AG08395 (cell line): Measurements from ENCODE around the gene SLC66A1.

Source experiments
- DNase-seq: peaks from one replicate; pipeline ENCODE4 v3.0.0; 2012; ENCODE audit warnings: mixed read lengths, low spot score

The SLC66A1 gene

DNA sequence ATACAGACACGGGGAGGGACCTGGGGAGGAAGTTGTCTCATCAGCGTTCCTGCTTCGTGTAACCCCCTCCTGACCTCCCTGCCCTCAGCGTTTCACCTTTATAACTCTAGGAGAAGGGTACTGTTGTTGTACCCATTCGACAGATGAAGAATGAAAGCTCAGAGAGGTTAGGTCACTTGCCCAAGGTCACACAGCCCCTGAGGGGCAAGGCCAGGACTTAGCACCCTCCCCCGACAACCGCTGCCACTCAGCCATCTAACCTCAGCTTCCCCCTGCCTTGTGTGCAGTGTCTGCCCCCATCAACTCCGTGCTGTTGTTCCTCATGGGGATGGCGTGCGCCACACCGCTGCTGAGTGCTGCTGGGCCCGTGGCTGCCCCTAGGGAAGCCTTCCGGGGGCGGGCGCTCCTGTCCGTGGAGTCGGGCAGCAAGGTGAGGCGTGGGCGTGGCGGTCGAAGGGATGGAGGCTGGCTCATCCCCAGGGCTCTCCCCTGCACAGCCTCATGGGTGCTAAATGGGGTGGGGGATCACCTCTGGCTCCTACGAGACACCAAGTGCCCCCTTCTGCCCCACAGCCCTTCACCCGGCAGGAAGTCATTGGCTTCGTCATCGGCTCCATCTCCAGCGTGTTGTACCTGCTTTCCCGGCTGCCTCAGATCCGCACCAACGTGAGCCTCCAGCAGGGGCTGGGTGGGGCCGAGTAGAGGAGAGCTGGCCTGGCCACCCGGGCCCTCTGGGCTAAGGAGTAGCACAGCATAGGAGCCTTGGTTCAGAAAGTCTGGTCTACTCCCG is 14.0 kb downstream of the SLC66A1 start:
- no peak for DNase-seq

DNA sequence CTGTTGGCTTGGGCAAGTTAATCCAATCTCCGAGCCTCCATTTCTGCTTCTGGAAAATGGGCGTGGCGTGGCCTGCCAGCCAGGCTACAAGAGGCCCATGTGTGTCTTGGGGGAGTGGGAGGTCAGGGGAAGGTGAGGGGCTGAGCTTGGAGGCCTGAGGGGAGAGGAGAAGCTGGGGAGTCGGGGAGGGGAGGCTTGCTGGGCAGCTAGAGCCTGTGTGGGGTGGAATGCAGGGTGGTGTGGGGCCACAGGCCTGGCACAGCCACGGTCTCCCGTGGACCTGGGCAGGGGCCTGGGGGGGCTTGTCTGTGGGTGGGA is 14.6 kb downstream of the SLC66A1 start:
- no peak for DNase-seq

DNA sequence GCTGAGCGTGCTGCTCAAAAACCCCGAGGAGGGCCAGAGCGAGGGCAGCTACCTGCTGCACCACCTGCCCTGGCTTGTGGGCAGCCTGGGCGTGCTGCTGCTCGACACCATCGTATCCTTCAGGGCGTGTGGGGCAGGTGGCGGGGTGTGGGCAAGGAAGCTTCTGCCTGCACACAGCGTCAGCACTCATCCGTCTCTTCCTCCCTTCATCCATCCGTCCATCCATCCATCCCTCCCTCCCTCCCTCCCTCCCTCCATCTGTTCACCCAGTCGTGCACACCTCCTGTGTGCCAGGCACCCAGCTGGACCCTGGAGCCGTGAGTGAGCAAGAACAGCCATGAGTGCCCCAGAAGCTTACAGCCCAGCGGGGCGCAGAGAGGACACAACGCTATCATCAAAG is 15.2 kb downstream of the SLC66A1 start:
- DNase-seq = no peak

DNA sequence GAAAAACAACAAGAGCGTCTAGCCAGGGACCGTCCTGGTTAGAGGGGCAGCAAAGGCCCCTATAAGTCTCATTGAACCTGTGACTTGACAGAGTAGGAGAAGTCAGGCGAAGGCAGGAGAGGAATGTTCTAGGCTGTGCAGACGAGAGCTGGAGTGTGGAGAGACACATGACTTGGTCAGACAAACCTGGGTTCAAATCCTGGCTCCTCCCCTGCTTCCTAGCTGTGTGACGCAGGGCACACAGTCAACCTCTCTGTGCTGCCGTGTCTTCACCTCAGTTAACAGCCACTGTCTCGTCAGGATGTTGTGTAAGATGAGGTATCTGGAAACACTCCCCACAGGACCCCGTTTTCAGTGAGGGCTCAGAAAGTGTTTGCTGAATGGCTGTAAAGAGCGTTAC is 15.6 kb downstream of the SLC66A1 start:
- DNase-seq = no peak

DNA sequence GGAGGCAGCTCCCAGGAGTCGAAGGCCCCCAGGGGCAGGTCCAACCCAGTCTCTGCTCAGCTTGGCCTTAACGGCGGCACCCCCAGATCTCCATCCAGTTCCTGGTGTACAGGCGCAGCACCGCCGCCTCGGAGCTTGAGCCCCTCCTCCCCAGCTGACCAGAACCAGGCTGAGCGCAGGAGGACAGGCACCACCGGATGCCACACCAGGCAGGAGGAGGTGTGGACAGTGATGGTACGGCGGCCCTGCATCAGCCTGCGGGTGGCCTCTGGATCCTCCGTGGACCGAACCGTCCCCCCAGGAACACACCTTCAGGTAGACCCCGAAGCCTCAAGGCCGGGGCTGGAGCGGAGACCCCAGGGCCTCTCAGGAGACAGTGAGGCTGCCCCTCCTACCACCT is 16.4 kb downstream of the SLC66A1 start:
- no peak for DNase-seq

DNA sequence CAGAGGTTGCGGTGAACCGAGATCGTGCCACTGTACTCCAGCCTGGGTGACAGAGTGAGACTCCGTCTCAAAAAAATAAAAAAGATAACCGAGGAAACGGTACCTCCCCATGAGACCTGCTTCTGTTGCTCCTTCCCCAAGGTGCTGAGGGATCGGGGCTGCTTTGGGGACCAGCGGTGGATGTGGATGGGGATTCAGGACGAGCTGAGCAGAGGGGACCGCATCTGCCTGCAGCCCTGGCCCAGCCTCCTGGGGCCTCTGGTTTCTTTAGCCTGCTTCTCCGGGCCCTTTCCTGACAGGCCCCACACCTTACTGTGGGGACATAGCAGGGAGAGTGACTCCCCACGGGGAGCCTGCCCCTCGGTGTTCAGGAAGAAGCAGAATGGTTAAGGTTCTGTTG is 17.1 kb downstream of the SLC66A1 start:
- DNase-seq = no peak

DNA sequence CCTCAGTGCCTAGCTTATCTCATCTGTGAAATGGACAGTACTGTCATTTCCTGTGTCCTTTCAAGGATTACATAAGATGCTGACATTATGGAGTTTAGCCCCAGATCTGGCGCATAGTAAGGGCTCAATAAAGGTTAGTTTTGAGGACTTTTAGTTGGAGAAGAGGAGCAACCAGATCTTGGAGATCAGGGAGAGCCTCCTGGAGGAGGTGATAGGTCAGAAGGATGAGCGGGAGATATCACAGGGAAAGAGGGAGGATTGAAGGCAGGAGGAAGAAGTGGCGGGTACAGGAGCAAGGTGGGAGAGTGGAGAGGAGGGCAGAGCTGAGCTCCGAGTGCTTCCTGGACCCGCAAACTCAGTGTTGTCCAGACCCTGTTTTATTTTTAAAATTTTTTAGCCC is 17.5 kb downstream of the SLC66A1 start:
- no peak for DNase-seq

DNA sequence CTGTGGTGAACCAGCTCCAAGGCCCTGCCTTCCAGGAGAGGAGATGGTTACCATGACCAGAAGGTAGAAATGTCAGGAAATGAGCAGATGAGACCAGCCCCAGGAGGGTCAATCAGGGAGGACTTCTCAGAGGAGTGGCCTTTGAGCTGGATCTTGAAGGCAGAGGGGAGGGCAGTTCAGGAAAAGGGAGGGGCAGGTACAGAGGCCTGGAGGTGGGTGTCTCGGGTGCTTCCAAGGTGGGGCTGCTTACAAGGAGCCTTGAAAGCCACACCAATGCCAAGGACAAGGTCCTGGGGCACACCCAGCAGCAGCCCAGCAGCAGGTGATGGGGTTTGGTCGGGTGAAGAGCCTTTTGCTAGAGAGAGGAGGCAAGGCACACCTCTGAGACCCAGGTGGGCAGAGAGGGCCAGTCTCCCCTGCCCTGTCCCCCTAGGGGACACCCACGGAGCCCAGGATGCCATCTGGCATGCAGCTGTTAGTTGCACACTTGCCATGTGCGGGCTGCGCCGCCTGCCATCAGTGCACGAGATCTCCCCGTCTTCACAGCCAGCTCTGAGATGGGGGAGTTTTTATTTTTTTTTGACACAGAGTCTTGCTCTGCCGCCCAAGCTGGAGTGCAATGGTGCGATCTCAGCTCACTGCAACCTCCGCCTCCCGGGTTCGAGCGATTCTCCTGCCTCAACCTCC is 18.5 kb downstream of the SLC66A1 start:
- DNase-seq = no peak

DNA sequence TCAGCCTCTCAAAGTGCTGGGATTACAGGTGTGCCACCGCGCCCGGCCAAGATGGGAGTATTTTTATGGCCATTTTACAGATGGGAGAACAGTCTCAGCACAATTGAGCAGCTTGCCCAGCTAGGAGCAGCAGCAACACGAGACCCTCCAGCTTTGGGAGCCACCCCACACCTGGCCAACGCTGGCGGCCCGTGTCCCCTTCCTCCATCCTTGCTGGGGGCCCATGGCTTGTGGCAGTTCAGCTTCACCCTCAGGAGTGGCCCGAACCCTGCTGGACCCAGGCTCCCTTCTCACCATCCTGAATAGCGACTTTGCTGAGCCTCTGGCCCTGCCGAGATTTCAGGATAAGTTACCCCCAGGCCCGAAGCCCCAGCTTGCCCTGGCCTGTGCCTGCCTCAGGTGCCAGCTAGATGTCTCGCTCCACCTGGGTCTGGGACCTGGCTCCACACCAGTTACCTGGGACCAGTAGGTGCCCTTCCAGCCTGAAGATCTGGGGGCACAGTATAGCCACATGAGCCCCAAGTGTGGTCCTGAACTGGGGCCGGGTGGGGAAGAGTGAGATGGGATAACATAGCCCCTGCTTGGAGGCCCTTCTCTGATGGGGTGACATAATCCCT is 19.2 kb downstream of the SLC66A1 start:
- DNase-seq = no peak

DNA sequence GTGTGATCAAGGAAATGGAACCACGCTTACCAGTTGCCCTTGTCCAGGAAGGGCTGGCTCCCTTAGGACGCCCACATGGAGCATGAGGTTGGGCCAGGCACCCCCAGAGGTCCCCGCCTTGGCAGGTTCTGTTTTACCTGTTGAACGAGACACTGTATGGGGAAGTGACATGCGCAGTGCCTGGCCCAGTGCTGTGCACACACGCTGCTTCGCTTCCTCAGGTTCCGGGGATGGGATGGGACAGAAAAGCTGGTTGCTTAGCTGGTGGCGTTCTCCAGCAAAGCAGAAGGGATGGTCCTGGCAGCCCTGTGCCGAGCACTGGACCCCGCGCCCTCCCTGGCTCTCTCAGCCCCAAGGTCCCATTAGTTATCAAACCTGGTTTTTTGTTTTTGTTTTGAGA is 20.7 kb downstream of the SLC66A1 start:
- DNase-seq = no peak

DNA sequence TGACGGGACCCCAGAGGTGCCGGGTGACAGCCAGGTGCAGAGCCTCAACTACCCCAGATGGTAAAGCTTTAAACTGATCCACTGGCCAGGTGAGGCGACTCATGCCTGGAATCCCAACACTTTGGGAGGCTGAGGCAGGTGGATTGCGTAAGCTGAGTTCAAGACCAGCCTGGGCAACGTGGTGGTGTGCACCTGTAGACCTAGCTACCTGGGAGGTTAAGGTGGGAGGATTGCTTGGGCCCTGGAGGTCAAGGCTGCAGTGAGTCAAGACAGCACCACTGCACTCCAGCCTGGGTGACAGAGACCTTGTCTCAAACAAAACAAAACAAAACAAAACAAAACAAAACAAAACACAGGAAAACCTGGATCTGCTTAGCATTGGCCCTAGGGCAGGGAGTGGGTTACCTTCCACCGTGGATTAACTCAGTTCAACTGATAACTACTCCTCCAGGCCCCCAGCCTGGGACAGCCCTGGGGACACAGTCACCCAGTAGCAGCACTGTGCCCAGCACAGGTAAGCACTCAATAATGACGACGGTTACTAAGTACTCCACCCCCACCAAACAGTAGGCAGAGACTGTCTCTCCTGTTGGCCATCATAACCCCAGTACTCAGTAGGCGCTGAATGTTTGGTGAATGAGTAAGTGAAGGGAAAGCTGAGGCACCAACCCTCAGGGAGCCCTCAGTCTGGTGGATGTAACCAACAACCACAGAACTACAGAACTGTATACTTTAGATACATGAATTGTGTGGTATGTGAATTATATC is 21.6 kb downstream of the SLC66A1 start:
- DNase-seq = no peak

DNA sequence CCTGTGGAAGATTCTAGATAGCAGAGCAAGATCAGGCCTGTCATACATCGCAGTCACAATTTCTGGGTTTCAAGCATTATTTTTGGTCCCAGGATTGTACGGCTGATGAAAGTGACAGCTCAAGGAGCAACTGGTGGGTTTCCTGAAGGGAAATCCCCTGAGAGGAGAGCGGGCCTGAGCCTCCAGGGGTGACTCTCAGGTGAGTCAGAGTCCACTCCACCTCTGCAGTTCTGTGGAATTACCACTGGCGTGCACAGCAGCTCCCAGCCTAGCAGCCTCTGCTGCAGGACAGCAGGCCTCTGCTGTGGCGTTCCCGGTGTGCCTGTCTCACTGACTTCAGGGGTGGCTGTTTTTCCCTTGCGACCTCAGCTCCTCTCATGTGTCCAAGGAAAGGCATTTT is 24.4 kb downstream of the SLC66A1 start:
- DNase-seq = no peak

DNA sequence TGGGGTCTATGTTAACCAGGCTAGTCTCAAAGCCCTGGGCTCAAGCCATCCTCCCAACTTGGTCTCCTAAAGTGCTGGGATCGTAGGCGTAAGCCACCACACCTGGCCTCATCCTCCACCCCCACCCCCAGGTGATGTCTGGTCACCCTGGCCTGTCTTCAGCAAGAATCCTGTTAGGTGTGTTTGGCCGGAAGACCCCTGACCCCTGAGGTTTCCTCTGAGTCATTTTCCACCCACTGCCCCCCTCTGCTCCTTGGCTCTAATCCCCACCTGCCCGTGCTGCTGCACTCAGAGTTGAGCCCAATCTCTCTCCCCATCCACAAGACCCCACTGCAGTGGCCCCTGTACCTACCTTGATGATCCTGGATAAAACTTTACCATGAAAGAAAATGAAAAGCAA is 25.2 kb downstream of the SLC66A1 start:
- DNase-seq = no peak

DNA sequence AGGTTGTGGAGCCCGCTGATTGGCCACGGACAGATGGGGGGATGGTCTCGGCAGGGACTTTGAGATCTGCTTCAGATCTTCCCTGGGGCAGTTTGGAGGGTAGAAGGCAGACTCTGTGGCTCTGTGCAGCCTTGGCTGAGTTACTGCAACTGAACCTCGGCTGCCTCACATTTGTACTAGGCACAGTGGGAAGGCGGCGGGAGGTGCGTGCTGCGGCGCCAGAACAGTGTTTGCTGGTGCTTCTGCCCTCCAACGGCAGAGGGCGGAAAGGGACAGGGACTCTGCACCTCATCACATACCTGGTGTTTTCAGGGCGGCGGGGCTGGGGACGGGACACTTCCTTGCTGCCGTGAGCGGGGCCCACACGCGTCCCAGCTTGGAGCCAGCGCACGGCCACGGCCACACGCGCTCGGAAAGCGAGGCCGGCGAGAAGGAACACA is 26.2 kb downstream of the SLC66A1 start:
- no peak for DNase-seq

DNA sequence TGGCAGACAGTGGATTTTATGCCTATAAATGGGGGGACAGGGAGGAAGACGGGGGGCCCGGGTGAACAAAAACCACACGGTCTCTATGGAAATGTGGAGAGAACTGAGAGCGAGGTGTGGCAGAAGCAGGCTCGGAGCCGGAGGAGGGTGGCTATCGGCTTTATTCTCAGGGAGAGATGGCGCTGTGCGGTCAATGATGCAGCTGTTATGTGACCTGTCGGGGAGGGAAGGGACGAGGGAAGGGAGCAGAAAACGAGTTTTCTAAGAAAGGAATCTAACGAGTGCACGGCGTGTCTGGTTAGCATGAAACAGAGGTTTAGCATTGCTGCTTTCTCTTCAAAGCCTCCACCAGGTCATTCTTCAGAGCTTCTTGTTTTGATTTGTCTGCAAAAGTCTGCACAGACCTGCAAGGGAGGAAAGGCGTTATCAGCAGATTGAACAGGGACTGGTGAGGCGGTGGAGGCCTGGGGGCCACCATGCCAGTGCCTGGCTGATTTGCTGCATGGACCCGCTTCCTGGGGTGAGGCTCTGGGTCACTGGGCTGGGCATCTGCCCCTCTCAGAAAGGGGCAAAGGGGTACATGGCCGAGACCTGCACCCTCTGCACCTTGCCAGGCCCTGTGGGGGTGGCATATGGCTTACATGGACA is 27.2 kb downstream of the SLC66A1 start:
- DNase-seq = no peak

DNA sequence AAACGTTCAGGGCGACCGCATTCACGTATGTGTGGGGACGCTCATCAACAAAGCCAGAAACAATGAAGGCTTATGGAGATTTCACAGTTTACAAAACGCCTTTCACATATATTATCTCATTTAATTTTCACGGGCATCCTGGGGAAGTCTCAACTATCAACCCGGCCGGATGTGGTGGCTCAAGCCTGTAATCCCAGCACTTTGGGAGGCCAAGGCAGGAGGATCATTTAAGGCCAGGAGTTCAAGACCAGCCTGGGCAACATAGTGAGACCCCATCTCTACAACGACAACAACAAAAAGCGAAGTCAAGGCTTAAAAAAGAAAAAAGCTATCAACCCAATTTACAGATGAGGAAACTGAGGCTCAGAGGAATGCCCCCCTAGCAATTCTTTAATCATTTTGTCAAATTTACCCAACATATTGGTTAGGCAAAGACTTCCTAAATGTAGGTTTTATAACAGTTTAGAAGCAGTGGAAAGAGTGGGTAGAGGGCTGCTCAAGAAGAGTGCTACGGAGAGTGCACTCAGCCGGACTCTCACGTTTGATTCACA is 28.3 kb downstream of the SLC66A1 start:
- DNase-seq = no peak

DNA sequence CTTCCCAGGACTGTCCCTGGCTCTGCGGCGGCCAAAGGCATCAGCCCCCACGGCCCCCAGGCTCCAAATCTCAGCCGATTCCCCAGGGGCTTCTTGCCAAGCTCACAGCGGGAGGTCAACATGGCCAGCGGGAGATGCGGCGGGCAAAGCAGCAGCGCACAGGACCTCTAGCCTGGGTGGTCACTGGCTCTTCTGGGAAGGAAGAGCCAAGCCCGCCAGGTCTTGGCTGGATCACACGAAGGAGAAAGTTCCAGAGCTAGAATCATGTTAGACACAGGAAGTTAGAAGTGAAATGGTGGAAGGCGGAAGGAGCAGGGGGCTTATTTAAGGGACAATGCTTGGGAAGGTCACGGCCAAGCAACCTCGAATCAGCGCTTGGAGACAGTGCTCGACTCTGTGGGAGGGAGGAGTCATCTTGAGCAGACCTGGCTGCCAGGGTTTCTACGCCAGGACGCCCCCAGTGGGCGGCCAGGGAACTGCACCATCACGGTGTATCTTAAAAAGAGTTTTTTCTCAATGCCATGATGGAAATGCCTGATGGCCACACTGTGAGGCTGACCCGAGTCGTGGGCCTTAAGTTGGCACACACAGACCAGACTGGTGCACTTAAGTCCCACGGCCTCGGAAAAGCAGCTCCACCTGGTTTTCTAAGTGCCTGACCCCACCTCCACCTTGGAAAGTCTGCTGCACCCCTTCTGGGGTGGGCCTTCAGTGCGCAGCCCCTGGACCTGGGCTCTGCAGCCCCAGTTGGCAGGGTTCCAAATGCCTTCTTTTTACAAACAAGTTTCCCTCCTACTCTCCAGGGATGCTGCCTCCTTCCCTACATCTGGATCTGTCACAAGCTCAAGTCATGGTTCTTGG is 29.3 kb downstream of the SLC66A1 start:
- DNase-seq = peak; percentile 87

DNA sequence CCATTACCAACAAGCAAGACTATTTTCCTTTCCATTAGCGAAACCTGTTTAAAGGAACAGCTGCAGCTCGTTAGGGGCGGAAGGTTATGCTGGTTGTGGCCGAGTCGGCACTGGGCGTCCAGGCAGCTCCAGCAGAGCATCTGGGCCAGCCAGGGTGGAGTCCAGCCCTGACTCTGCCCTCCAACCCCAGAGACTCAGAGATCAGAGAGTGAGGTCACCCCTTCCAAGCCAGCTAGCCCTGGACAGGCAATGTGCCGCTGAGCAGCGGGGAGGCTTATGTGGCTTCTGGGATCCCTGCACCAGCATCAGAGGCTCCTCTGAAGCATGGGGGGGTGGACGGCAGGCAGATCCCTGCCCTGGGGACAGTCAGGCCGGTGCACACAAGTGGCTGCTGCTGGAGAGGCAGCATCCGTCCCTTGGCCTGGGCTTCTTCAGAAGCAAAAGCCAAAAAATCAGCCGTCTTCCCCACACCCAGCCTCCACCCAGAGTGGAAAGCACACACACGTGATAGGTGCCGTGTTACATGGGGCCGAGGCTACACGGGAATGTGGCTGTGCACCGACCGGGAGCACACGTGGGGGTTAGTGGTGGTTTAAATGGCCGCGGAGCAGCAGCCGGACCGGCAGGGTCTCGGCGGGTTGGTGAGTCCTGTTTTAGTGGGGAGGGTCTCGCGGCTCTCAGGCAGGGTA is 30.1 kb downstream of the SLC66A1 start:
- DNase-seq = peak; percentile 68

DNA sequence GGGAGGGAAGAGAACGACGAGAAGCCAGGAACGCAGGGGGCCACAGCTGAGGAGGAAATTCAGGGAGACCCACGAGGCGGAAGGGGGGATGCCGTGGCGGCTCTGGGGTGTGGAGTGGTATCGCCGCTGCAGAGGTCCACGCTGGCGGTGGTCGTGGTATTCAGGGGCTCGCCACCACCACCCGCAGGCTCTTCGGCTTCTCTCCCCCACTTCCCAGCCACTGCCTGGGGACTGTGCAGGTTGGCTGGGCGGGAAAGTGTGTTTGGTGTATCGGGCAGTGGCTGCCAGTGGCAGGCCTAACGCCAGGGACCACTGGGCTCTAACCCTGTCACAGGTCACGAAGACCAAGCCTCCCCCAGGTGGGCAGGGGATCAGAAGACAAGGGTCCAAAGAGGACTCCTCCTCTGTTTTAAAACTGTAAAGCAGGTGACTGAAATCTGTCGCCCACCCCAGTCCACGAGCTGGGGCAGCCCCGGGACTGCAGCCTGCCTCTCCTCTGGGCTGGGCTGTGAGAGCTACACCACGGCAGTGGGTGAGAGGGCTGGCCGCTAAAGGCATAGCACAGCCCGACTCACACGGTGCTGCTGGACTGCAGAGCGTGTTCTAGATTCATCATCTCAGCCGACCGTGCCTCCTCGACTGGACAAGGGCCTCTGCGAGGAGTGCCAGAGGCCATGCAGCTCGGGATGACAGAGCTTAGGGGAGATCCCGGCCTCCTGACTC is 30.9 kb downstream of the SLC66A1 start:
- DNase-seq = no peak
